BJ (cell line): Measurements from ENCODE around the gene AKT3. TPM values are rescaled to one million over a fixed set of nuclear protein-coding genes. Genes with fewer than 3 reads are reported as not detected.

ENCODE experiments used
- CTCF ChIA-PET: fragments of 350-600 bp; formaldehyde crosslinking; extraction: SDS; loops from one replicate; lab custom pipeline; 2021; ENCODE audit warnings: antibody characterized with exemption, inconsistent platforms; lab: Yijun Ruan, JAX
- POLR2A ChIA-PET: fragments of 300-600 bp; sonication (Branson Sonifier 250); formaldehyde crosslinking; extraction: SDS; loops from one replicate; lab custom pipeline; 2021; ENCODE audit warnings: antibody characterized with exemption; lab: Charles Lee
- DNase-seq: peaks from one replicate; pipeline ENCODE4 v3.0.0-alpha.2; 2011; ENCODE audit warnings: low read depth
- H3K27me3 ChIP-seq: 2 replicates; pipeline ENCODE4 v1.6.0; 2011; ENCODE audit warnings: low read length; ENCODE audit not compliant: control insufficient read depth, insufficient read depth
- H3K36me3 ChIP-seq: 2 replicates; pipeline ENCODE4 v1.5.1; 2011; ENCODE audit warnings: low read length; ENCODE audit not compliant: control insufficient read depth, insufficient read depth
- H3K4me3 ChIP-seq: 2 replicates; pipeline ENCODE4 v1.5.1; 2011; ENCODE audit warnings: low read depth, mild to moderate bottlenecking, control low read depth, low read length
- polyA plus RNA-seq: library from polyadenylated mRNA; depleted of rRNA; stranded (reverse); fragments of >200 nt; gene quantifications from 2 replicates; pipeline ENCODE4 v1.2.3, GENCODE V29; 2011
- TF ChIP-seq, protein P1 (sequence below): IDR thresholded peaks from 2 replicates; pipeline ENCODE4 v1.5.1; 2011; ENCODE audit warnings: low read depth, mild to moderate bottlenecking, control low read depth, inconsistent platforms, low read length, moderate library complexity; ENCODE audit not compliant: insufficient read depth

The AKT3 gene
- polyA plus RNA-seq, 1 experiment, result 23.8 TPM

DNA sequence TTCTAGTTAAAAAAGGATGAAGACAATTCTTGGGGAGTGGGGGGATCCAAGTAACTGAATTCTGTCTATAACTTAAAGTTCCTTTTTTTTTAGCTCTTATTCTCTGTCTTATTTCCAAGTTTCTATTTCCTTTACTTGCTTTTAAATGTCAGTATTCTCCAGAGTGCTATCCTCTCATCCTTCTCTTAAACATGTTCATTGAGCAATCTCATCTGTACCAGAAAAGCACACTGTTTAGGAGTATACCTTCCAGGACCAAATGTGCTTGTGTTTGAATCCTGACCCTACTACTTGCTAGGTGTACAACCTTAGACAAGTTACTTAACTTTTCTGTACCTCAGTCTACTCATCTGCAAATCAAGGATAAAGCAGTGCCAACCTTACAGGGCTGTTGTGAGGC is 50.1 kb downstream of the AKT3 start:
- CTCF ChIA-PET, result no interaction called here

DNA sequence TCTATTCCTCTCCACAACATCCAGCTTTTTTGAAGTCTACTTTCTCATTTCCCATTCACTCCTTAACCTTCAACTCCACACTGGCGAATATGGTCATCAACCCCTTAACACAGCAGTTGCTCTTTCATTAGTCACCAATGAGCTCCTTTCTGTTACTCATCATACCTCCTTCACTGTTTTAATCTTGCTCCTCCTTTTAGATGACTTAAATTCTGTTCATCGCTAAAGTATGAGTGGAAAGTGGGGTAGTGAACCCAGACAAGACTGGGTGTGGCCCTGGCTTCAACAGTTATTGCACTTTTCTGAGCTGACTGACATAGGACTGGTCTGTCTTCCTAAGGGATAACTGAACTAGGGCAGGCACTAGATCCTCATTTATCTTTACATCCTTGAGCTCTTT is 51.3 kb downstream of the AKT3 start:
- POLR2A ChIA-PET, result no interaction called here
- no peaks in the 10 kb centered on the region for H3K27me3 ChIP-seq
- no peak overlapping the region for H3K4me3 ChIP-seq
- TF ChIP-seq, protein P1, sequence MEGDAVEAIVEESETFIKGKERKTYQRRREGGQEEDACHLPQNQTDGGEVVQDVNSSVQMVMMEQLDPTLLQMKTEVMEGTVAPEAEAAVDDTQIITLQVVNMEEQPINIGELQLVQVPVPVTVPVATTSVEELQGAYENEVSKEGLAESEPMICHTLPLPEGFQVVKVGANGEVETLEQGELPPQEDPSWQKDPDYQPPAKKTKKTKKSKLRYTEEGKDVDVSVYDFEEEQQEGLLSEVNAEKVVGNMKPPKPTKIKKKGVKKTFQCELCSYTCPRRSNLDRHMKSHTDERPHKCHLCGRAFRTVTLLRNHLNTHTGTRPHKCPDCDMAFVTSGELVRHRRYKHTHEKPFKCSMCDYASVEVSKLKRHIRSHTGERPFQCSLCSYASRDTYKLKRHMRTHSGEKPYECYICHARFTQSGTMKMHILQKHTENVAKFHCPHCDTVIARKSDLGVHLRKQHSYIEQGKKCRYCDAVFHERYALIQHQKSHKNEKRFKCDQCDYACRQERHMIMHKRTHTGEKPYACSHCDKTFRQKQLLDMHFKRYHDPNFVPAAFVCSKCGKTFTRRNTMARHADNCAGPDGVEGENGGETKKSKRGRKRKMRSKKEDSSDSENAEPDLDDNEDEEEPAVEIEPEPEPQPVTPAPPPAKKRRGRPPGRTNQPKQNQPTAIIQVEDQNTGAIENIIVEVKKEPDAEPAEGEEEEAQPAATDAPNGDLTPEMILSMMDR, result no peak
- no peaks in the 10 kb centered on the region for H3K36me3 ChIP-seq
- CTCF ChIA-PET, result interaction anchor here (0.7 kb wide), 2 partner anchors 10 to 36 kb away, joined by 3 read pairs; no protein-coding TSS in a partner anchor
- DNase-seq, result peak; percentile 79

More for the DNA sequence above, 50.1 kb downstream of the AKT3 start:
- POLR2A ChIA-PET, result no interaction called here
- Histone ChIP-seq H3K27me3 (no peaks in the 10 kb centered on the region), H3K36me3 (no peaks in the 10 kb centered on the region), H3K4me3 (no peak overlapping the region)
- TF ChIP-seq, protein P1, result no peak
- DNase-seq, result no peak

DNA sequence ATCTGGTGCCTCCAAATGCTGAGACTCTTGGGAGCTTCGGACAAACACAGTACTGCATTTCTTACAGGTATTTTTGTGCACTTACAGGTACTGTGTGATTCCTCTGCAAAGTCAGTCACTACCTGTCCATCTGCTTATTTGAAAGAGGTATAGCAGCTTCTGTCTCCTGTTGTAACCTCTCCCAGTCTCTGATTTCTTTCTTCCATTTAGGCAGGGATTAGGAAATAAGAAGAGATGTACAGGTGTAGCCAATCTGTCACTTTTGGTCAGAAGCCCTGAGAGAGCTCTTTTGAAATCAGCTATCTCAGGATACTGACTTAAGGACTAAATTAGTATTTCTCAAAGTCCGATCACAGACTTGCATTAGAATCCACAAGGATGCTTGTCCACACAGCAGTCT is 54.0 kb downstream of the AKT3 start:
- Histone ChIP-seq H3K4me3 (no peak overlapping the region), H3K27me3 (no peaks in the 10 kb centered on the region), H3K36me3 (no peaks in the 10 kb centered on the region)
- POLR2A ChIA-PET, result no interaction called here
- TF ChIP-seq, protein P1, result no peak
- CTCF ChIA-PET, result interaction anchor here (1.0 kb wide), 1 partner anchor 8 kb away, joined by 4 read pairs; no protein-coding TSS in a partner anchor
- no peak for DNase-seq

DNA sequence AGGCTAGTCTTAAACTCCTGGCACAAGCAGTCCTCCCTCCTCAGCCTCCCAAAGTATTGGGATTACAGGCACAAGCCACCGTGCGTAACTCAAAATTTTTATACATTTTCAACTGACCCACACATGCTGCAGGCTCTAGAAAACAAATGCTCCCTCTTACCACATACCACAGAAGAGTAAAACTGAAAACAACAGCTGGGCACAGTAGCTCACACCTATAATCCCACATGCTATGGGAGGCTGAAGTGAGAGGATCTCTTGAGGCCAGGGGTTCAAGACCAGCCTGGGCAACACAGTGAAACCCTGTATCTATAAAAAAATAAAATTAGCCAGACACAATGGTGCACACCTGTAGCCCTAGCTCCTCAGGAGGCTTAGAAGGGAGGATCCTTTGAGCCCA is 56.7 kb downstream of the AKT3 start:
- DNase-seq, result no peak
- CTCF ChIA-PET, result no interaction called here

DNA sequence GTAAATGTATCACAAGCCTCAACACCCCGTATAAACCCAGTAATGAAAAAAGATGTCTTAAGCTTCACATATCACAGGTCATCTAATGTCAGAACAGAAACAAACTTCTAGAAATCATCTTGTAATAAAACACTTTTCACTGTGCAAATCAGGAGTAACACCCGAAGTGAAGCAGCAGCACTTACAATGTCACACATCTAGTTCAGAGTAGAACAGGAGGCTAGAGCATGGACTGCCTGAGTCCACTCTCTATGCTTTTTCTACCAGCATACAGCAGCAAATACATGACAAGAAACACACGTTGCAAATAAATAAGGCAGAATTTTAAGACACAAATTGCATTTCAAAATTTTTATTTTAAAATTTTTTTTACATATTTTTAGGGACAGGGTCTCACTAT is 57.2 kb downstream of the AKT3 start:
- TF ChIP-seq, protein P1, result no peak
- DNase-seq, result no peak
- Histone ChIP-seq H3K4me3 (no peak overlapping the region), H3K27me3 (no peaks in the 10 kb centered on the region), H3K36me3 (no peaks in the 10 kb centered on the region)
- ChIA-PET CTCF (no interaction called here), POLR2A (no interaction called here)

More for the DNA sequence above, 56.7 kb downstream of the AKT3 start:
- Histone ChIP-seq H3K36me3 (no peaks in the 10 kb centered on the region), H3K27me3 (no peaks in the 10 kb centered on the region), H3K4me3 (no peak overlapping the region)
- POLR2A ChIA-PET, result no interaction called here
- TF ChIP-seq, protein P1, result no peak
